ENCODE measurements around the gene JAZF1.

Gene JAZF1

GRCh38 chr7:27916372-27916771 is 264.2 kb downstream of the JAZF1 start:
- no peak for TF ChIP-seq CTCF (conservative IDR thresholded peaks at IDR 0.05)
- no peak overlapping the region for H3K27ac ChIP-seq

GRCh38 chr7:27914409-27914808 is 266.2 kb downstream of the JAZF1 start:
- H3K27ac ChIP-seq = no peak overlapping the region
- no peak for TF ChIP-seq CTCF (conservative IDR thresholded peaks at IDR 0.05)

GRCh38 chr7:27912751-27913150 is 267.8 kb downstream of the JAZF1 start:
- H3K27ac ChIP-seq = no peak overlapping the region
- no peak for TF ChIP-seq CTCF (conservative IDR thresholded peaks at IDR 0.05)

GRCh38 chr7:27911920-27912319 is 268.7 kb downstream of the JAZF1 start:
- no peak overlapping the region for H3K27ac ChIP-seq
- no peak for TF ChIP-seq CTCF (conservative IDR thresholded peaks at IDR 0.05)

GRCh38 chr7:27910326-27910725 is 270.3 kb downstream of the JAZF1 start:
- no peak overlapping the region for H3K27ac ChIP-seq
- TF ChIP-seq CTCF (conservative IDR thresholded peaks at IDR 0.05) = no peak

- no peak overlapping the region for H3K27ac ChIP-seq
- no peak for TF ChIP-seq CTCF (conservative IDR thresholded peaks at IDR 0.05)
These were observed 271.9 kb downstream of the JAZF1 start for GRCh38 chr7:27908534-27909165.

- no peak overlapping the region for H3K27ac ChIP-seq
- TF ChIP-seq CTCF (conservative IDR thresholded peaks at IDR 0.05) = no peak
These were observed 274.1 kb downstream of the JAZF1 start for GRCh38 chr7:27906385-27907091.
